ENCODE results near the gene LNPEP. TPM values are rescaled to one million over a fixed set of nuclear protein-coding genes. Genes with fewer than 3 reads are reported as not detected.

LNPEP gene
- total and polyA plus RNA-seq, 2 of the 13 experiments (the other 11 are each of a cell fraction or from before 2014, with no cell fraction given) = 8.0 to 16.9 TPM

- TF ChIP-seq, protein P1, sequence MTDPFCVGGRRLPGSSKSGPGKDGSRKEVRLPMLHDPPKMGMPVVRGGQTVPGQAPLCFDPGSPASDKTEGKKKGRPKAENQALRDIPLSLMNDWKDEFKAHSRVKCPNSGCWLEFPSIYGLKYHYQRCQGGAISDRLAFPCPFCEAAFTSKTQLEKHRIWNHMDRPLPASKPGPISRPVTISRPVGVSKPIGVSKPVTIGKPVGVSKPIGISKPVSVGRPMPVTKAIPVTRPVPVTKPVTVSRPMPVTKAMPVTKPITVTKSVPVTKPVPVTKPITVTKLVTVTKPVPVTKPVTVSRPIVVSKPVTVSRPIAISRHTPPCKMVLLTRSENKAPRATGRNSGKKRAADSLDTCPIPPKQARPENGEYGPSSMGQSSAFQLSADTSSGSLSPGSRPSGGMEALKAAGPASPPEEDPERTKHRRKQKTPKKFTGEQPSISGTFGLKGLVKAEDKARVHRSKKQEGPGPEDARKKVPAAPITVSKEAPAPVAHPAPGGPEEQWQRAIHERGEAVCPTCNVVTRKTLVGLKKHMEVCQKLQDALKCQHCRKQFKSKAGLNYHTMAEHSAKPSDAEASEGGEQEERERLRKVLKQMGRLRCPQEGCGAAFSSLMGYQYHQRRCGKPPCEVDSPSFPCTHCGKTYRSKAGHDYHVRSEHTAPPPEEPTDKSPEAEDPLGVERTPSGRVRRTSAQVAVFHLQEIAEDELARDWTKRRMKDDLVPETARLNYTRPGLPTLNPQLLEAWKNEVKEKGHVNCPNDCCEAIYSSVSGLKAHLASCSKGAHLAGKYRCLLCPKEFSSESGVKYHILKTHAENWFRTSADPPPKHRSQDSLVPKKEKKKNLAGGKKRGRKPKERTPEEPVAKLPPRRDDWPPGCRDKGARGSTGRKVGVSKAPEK (CRISPR knock-in tag; IDR thresholded peaks at IDR 0.05; ENCODE audit: borderline replicate concordance) = no peak
- TF ChIP-seq, protein P2, sequence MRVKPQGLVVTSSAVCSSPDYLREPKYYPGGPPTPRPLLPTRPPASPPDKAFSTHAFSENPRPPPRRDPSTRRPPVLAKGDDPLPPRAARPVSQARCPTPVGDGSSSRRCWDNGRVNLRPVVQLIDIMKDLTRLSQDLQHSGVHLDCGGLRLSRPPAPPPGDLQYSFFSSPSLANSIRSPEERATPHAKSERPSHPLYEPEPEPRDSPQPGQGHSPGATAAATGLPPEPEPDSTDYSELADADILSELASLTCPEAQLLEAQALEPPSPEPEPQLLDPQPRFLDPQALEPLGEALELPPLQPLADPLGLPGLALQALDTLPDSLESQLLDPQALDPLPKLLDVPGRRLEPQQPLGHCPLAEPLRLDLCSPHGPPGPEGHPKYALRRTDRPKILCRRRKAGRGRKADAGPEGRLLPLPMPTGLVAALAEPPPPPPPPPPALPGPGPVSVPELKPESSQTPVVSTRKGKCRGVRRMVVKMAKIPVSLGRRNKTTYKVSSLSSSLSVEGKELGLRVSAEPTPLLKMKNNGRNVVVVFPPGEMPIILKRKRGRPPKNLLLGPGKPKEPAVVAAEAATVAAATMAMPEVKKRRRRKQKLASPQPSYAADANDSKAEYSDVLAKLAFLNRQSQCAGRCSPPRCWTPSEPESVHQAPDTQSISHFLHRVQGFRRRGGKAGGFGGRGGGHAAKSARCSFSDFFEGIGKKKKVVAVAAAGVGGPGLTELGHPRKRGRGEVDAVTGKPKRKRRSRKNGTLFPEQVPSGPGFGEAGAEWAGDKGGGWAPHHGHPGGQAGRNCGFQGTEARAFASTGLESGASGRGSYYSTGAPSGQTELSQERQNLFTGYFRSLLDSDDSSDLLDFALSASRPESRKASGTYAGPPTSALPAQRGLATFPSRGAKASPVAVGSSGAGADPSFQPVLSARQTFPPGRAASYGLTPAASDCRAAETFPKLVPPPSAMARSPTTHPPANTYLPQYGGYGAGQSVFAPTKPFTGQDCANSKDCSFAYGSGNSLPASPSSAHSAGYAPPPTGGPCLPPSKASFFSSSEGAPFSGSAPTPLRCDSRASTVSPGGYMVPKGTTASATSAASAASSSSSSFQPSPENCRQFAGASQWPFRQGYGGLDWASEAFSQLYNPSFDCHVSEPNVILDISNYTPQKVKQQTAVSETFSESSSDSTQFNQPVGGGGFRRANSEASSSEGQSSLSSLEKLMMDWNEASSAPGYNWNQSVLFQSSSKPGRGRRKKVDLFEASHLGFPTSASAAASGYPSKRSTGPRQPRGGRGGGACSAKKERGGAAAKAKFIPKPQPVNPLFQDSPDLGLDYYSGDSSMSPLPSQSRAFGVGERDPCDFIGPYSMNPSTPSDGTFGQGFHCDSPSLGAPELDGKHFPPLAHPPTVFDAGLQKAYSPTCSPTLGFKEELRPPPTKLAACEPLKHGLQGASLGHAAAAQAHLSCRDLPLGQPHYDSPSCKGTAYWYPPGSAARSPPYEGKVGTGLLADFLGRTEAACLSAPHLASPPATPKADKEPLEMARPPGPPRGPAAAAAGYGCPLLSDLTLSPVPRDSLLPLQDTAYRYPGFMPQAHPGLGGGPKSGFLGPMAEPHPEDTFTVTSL (CRISPR knock-in tag; IDR thresholded peaks at IDR 0.05; ENCODE audit: borderline replicate concordance) = peak; percentile 62; the same call in 1 of the 2 replicates
- TF ChIP-seq KAT2B (IDR thresholded peaks at IDR 0.05; ENCODE audit: borderline replicate concordance, low read depth, low read length) (no peak), FOXK1 (CRISPR knock-in tag; IDR thresholded peaks at IDR 0.05; ENCODE audit: borderline replicate concordance, low read depth) (no peak; the same call in none of the 2 replicates), CBX1 (IDR thresholded peaks at IDR 0.05; ENCODE audit: low read depth) (peak; percentile 28), CTCF (CRISPR knock-in tag; IDR thresholded peaks at IDR 0.05) (peak; percentile 3; the same call in 1 of the 2 replicates), LCORL (IDR thresholded peaks at IDR 0.05) (no peak), LCORL (CRISPR knock-in tag; IDR thresholded peaks at IDR 0.05) (peak; percentile 63; the same call in 1 of the 2 replicates), ZNF484 (CRISPR knock-in tag; IDR thresholded peaks at IDR 0.05; ENCODE audit: borderline replicate concordance, low read depth) (no peak), SP2 (CRISPR knock-in tag; IDR thresholded peaks at IDR 0.05) (no peak), CENPBD1 (CRISPR knock-in tag; IDR thresholded peaks at IDR 0.05; ENCODE audit: borderline replicate concordance, low read depth) (no peak; the same call in 1 of the 2 replicates), POLR2AphosphoS5 (IDR thresholded peaks at IDR 0.05; ENCODE audit: low read depth, low read length) (peak; percentile 39), ARNTL (CRISPR knock-in tag; IDR thresholded peaks at IDR 0.05) (no peak), U2AF2 (IDR thresholded peaks at IDR 0.05; ENCODE audit: low read depth, low read length) (0 out of 2 replicates have a peak, but pooled peaks have one; percentile 62), ZNF224 (CRISPR knock-in tag; IDR thresholded peaks at IDR 0.05) (no peak; the same call in 1 of the 2 replicates), ZNF589 (CRISPR knock-in tag; conservative IDR thresholded peaks at IDR 0.05) (peak; percentile 28; the same call in 1 of the 2 replicates), RXRB (CRISPR knock-in tag; IDR thresholded peaks at IDR 0.05; ENCODE audit: borderline replicate concordance) (peak; percentile 38)
Observed at GRCh38 chr5:96934708-96935558, 947 bp upstream of the LNPEP start (continued).

Data from HepG2 (cell line).